ENCODE measurements around the gene FOXJ1.

Gene FOXJ1

DNA sequence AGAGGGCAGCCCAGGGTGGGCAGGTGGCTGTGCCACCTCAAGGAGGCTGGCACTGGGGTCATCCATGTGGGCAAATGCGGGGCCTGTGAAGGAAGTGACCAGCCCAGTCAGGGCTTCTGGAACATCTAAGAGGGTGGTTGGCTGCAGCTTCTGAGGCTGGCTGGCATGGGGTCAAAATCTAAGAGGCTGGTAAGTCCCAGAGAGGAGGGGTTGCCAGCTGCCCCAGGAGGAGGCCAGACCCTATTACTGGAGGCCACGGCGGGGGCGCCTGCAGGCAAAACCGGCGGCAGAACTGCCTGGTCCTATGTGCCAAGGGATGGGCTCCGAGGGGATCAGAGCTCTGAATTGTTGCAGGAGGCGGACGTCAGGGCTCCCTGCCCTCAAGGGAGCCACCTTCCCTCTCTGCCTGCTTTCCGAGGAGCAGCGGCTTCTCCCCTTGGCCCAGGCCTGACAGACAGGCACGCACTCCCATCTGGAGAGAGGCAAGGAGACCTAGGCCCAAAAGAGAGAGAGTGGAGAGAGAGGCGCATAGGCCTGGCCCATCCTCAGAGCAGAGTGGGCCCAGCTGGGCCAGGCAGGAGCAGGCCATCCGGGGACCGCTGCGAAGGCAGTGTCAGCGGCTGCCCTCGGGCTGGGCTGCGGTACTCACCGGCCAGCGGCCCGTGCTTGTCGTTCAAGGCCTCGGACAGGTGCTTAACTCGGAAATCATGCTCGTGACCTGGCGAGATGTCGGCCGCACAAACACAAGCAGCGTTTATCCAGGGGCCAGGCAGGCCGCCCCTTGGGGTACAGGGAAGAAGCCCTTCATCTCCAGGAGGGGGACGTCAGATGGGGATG is 51.1 kb downstream of the FOXJ1 start:
- no peak for DNase-seq

DNA sequence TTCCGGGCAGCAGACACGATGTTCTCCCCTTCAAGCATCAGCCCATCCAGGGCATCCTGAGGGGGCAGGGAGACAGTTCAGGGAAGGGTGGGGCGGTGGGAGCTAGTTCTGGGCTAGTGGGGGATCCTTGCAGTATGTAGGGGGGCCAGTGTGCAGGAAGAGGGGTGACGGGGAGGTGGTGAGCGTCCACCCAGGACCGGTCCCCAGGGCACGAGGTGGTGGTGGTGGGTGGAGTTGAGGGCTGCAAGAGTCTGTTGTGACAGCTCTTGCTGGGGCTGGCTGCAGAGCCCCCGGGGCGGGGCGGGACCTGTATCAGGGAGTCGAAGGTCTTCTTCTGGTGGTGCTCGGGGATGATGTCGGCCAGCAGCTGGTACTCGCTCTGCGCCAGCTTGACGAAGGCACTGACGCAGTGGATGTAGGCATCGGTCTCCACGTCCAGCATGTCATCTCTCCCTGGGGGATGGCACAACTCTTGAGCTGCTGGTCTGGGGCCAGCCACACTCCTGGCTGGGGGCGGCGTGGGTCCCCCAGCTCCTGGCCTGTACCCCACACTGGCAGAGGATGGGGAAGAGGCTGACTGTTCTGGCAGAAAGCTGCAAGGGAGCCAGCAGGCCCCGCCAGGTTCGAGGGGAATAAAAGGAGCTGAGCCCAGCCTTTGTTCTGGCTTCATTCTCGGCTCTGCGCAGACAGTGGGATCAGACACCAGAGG is 52.0 kb downstream of the FOXJ1 start:
- no peak for DNase-seq

DNA sequence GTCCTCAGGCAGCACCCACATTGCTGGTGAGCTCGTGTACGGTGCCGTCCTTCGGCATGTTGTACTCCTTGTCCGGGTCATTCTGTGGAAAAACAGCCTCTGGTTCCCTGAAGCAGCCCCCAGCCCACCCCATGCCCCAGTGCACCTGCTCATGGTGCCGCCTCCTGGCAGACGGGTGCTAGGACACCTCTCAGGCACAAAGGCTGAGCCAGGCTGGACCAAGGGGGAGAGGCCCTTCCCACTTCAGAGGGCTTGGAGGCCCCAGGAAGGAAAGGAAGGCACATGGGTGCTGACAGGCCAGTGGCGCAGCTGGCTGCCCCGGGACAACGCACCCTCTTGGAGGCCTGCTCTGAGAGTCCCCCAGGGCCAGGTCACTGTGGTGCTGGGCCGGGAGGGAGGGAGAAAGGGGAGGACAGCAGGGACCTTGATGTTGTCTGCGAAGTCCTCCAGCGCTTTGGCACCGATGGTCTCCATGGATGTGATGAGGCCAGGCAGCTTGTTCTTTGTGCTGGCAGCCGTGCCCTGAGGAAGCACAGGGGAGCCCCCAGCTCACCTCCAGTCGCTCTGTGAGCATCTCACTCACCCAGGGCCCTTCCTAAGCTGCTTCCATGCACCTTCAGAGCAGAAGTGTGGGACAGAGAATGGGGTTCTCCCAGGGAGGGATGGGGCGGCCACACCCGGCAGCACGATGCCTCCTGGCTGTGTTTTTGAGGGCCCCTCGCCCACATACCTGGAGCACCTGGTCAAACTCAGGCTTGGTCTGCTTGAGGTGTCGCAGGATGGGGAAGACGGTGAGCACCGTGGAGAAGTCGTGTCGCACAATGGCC is 52.8 kb downstream of the FOXJ1 start:
- DNase-seq, result no peak

DNA sequence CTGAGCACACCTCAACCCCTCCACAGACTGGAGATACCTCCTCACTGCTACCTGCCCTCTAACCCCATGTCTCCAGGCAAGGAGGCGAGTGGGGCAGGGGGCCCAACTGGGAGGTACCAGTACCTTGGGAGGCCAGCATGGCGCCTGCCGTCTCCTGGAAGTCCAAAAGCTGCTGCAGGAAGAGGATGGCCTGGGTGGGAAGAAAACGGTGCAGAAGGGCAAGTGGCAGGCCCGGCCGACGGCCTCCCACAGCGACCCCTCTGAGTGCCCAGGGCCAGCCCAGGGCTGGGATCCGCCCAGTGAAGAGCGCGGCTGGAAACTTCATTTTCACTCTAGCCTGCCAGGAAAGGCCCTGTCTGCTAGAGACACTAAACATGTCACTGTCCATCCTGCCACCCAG is 53.5 kb downstream of the FOXJ1 start:
- no peak for DNase-seq

DNA sequence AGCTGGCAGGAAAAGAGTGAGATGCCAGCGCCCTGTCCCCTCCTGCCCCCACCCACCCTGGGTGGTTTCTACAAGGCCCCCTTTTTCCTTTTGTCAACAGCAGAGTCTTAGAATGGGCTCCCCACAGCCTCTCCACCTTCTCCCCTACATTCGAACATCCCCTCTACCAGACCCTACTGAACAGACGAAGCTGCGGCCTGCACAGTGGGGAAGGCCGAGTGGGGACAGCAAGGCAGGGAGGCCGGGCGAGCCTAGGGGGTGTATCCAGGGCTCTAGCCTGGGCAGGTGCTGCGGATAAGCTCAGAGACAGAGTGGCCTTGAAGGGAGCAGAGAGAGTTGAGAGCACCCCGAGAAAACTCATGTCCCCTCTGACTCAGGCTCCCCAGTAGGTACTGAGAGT is 54.7 kb downstream of the FOXJ1 start:
- no peak for DNase-seq

Measured in NCI-H146 (cell line).